Right renal pelvis (tissue), 4 donors: ENCODE data around the gene C7. TPM values are rescaled to one million over a fixed set of nuclear protein-coding genes. Genes with fewer than 3 reads are reported as not detected.
A peak's percentile ranks its signal among the peaks of the same experiment; 100 is the strongest.
"Not testable (repeated sequence)": the region's sequence is repeated elsewhere in the genome, so short reads cannot be mapped to it uniquely, and the experiment has no call there.

ENCODE experiments used
- DNase-seq, 4 donors: peaks; one replicate each; pipeline ENCODE4 v3.0.0-alpha.2; 2013; ENCODE audit warnings: low read depth in 4 of 4, low spot score in 3 of 4, missing footprints in 1 of 4
- polyA plus RNA-seq, 4 donors: library from polyadenylated mRNA; unstranded; fragments of 120-200 nt; gene quantifications; one replicate each; pipeline ENCODE4 v1.2.1, GENCODE V29; 2013; ENCODE audit not compliant: insufficient read length in 4 of 4

The C7 gene
- polyA plus RNA-seq, result 100 to 1,000 TPM; 130 to 218 (median 195) TPM

DNA sequence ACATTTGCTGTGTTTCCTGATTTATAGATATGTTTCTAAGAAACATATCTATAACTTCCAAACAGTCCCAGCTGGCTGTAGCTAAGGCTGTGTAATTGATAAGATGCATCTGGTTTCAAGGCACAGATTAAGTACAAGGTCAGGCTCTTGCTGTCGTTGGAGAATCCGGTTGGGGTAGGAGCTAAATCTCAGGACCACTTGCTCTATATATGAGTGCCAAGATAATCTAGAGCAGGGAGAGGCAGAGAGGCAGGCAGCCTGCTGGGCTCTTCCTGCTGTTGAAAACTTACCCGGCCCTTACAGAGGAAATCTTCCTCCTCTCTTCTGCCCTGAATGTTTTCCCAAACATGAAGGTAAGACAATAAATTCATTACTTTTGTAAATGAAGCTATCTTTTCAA, at the start of gene C7:
Gene C7 (plus strand): TSS at position 234 of the 400 bp plus-strand sequence. CDS start 114 bp downstream, at position 348.
- peak; percentile 37 to 51 (median 41) for DNase-seq

DNA sequence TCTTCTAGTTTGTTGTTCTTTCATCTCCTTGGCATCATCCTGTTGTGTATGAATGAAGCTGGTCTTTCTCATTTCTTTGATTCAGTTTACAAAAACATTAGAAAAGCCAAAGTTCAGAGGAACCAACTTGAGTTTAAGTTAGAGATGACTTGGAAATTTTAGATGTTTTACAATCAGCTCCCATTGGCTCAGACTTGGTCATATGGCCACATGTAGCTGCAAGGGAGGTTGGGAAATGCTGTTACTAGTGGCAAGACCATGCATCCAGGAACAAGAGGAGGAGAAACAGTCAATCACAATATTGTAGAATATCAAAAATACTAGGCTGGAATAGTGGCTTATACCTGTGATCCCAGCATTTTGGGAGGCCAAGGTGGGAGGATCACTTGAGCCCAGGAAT, 48.6 kb upstream of the C7 start:
- DNase-seq, result no peak

DNA sequence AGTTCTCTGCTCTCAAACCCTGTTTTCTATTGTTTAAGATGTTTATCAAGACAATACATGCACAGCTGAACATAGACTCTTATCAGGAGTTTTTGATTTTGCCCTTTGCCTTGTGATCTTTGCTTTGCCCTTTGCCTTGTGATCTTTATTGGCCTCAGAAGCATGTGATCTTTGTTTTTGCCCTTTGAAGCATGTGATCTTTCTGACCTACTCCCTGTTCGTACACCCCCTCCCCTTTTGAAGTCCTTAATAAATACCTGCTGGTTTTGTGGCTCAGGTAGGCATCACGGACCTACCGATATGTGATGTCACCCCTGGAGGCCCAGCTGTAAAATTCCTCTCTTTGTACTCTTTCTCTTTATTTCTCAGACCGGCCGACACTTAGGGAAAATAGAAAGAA, 44.3 kb upstream of the C7 start:
- not testable (repeated sequence) for DNase-seq

DNA sequence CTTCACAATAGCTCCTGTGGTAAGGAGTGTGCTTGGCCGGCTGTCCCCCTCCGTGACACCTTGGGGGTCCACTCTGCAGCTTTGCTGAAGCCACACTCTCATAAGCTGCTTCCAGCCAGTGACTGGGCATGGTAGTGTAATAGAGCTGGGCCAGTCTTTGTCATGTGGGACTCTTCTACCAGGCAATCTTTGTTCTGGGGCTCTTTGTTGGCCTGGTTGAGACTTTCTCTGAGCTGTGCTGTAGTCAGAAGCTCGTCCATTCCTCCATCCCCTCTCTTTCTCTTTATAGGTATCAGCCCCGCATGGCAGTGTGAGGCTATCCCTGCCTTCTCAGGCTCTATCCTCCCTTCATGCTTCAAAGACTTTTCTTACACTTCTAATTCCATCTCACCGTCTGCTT, 42.5 kb upstream of the C7 start:
- no peak for DNase-seq

DNA sequence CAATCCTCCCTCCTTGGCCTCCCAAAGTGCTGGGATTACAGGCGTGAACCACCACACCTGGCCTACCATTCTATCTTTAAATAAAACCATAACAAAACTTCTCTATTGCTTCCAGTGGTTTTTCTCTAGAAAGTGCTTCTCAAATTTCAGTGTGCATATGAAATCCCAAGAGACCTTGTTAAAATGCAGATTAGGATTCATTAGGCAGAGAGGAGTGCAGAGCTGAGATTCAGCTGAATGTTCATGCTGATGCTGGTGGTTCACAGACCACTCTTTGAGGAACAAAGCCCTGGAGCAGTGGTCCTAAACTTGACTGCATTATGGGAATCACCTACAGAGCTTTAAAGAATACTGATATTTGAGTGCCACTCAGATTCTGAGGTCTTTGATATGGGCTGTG, 39.9 kb upstream of the C7 start:
- no peak for DNase-seq

DNA sequence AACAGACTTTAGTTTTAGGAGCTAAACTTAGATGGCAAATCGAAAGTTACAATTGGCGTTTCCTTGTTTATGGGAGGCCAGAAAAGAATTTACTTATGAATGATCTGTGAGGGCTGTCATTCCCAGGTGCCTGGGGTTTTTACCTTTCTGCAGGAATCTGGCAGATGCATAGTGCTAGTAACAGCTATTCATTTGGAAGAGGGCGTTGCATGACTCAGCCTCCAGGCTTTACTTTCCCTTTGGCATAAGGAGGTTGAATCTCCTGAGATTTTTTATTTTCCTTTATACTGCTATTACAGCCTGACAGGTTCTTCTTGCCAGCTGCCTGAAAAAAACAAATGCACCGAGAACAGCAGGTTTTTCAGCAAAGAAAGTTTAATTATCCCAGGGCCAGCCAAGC, 38.1 kb upstream of the C7 start:
- DNase-seq, result no peak

DNA sequence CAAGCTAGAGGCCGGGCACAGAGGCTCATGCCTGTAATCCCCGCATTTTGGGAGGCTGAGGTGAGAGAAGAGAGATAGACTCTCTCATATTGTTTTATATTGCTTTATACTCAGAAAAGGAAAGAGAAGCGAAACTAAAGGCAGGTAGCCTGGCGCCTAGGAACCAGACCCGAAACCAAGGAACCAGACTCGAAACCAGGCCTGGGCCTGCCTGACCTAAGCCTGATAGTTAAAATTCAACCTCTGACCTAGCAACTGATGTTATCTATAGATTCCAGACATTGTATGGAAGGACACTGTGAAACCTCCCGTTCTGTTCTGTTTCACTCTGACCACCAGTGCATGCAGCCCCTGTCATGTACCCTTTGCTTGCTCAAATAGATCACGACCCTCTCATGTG, 37.0 kb upstream of the C7 start:
- DNase-seq, result not testable (repeated sequence)

DNA sequence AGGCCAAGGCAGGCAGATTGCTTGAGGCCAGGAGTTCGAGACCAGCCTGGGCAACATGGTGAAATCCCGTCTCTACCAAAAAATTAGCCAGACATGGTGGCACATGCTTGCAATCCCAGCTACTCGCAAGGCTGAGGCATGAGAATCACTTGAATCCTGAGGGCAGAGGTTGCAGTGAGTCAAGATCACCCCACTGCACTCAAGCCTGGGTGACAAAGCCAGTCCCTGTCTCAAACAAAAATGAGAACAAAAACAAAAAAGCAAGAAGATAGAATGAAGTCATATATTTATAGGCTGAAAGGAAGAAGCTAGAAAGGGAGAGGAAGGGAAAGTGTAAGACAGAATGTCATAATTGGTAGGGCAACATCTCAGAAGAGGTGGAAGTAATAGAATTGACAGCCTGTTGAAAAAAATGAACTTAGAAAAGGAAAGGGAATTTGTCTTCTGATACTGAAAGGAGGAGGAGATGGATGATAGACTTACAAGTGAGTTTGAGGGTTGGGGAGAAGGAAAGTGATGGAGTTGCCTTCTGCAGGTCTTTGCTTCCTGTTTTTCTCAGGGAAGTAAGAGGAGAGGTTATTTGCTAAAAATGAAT, 35.9 kb upstream of the C7 start:
- no peak for DNase-seq

DNA sequence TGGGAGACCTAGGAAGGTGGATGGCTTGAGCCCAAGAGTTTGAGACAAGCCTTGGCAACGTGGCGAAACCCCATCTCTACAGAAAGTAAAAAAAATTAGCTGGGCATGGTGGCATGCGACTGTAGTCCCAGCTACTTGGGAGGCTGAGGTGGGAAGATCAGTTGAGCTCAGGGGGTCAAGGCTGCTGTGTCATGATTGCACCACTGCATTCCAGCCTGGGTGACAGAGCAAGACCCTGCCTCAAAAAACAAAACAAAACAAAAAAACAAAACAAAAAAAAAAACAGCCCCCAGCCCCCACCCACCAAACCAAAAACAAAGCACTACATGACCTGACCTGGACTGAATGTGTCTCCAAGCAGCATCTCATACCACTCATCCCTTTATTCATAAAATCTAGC, 33.3 kb upstream of the C7 start:
- DNase-seq, result no peak

DNA sequence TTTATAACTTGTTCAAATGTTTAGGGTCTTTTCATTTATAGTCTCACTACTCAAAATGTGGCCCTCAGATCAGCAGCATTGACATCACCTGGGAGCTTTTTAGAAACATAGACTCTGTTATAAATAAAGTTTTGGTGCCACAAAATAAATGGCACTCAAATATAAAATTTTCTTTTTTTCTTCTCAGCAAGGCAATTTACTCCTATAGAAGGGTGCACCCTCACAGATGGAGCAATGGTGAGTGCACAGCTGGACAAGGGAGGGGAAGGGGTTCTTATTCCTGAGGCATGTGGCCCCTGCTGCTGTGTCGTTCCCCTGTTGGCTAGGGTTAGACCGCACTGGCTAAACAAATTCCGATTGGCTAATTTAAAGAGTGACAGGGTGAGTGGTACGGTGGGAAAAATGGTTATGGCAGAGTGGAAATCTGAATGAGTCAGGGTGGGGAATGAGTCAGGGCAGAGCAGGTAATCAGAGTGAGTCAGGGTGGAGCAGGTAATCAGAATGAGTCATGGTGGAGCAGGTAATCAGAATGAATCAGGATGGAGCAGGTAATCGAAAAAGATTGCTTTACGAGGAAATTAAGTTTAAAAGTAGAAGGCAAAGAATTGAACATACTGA, 31.8 kb upstream of the C7 start:
- no peak for DNase-seq

DNA sequence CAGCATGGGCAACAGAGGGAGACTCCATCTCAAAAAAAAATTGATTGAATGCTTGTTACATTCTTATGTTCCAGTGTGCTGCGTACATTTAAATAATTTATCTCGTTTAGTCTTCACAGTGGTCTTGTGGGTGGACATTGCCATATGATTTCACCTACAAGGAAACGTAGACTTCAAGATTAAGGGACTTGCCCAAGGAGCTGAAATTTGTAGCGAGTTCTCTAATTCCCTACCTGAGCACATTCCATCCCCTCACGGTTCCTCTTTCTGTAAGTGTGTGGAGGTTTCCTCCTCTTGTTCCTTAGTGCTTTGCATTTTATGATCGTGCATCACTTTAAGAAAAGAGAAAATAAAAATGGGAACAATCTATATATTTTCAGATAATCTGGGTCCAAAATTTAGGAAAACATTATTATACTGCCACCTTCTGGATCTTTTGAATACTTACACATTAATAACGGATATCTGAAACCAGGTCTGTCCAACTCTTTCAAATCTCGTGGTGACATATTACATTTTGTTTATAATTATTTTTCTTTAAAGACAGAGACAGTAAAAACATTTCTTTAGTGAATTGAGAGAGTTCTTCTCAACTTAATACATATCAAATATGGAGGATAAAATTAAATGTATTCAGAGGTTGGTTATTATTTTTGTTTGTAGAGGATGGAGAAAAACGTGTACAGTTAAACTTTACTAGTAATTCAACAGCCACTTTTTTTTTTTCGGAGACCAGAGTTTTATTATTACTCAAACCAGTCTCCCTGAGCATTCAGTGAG, 29.9 kb upstream of the C7 start:
- DNase-seq, result peak in 2 of 4 donors; percentile 1 to 3

DNA sequence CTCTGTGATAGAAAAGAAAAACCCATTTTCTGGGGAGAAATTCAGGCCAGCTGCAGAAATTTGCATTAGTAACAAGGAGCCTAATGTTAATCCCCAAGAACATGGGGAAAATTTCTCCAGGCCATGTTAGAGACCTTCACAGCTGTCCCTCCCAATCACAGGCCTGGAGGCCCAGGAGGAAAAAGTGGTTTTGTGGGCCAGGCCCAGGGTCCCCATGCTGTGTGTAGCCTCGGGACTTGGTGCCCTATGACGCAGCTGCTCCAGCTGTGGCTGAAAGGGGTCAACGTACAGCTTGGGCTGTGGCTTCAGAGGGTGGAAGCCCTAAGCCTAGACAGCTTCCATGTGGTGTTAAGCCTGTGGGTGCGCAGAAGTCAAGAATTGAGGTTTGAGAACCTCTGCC, 27.0 kb upstream of the C7 start:
- DNase-seq, result no peak

DNA sequence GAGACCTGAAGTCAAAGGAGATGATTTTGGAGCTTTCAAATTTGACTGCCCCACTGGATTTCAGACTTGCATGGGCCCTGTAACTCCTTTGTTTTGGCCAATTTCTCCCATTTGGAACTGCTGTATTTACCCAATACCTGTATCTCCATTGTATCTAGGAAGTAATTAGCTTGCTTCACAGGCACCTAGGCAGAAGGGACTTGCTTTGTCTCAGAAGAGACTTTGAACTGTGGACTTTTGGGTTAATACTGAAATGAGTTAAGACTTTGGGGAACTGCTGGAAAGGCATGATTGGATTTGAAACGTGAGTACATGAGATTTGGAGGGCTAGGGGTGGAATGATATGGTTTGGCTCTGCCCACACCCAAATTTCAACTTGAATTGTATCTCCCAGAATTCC, 26.2 kb upstream of the C7 start:
- not testable (repeated sequence) for DNase-seq

DNA sequence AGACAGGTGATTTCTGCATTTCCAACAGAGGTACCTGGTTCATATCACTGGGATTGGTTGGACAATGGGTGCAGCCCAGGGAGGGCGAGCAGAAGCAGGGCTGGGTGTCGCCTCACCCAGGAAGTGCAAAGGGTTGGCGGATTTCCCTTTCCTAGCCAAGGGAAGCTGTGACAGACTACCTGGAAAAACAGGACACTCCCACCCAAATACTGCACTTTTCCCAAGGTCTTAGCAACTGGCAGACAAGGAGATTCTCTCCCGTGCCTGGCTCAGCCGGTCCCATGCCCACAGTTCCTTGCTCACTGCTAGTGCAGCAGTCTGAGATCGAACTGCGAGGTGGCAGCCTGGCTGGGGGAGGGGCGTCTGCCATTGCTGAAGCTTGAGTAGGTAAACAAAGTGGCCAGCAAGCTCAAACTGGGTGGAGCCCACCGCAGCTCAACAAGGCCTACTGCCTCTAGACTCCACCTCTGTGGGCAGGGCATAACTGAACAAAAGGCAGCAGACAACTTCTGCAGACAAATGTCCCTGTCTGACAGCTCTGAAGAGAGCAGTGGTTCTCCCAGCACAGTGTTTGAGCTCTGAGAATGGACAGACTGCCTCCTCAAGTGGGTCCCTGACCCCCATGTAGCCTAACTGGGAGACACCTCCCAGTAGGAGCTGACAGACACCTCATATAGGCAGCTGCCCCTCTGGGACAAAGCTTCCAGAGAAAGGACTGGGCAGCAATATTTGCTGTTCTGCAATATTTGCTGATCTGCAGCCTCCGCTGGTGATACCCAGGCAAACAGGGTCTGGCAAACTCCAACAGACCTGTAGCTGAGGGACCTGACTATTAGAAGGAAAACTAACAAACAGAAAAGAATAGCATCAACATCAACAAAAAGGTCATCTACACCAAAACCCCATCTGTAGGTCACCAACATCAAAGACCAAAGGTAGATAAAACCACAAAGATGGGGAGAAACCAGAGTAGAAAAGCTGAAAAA, 13.6 kb upstream of the C7 start:
- DNase-seq, result not testable (repeated sequence)

DNA sequence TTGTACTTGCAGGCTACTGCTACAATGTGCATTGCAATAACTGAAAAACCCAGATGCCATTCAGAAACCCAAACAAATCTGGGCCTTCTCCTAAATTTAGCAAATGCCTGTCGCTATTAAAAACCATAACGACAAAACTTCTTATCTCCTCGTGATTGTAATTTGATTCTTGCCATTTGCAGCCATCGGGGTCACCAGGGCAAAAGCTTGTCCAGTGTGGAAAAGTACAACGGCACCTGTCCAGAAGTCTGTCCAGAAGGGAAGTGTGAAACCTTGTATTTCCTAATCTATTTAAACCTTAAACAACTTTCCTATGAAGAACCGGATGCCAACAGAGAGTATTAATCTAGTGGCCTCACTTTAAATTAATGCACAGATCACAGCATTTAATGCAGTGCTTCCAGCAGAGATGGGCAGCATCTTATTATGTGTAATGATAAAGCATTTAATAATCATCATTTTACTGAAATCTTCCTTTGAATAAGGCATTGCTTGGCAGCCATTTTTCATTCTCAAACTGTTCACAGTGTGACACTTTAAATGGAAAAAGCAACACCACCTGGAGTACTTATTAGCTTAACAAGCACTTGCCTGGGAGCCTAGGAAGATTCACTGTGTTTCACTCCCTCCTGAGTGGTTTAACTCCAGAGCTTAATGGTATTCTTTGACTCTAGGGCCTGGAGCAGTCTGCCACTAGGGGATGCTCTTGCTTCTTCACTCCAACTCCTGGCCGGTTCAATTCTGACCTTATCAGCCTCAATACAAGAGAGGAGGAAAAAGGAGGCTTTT, 4.9 kb upstream of the C7 start:
- peak; percentile 51 to 57 (median 52) for DNase-seq

DNA sequence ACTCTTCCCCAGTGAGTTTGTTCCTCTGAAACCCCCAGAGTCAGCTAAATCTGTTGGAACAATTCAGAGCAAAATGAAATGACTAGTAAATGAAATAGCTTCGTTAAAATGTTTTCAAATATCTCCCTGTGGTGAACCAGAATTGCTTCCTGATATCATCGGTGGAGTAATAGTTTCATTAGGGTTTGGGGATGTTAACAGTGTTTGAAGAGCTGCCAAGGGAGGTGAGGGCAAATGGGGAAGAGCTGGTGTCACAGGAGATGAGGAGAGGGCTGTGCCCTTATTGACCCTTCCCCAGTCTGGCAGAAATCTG, 4.3 kb upstream of the C7 start:
- DNase-seq, result no peak

DNA sequence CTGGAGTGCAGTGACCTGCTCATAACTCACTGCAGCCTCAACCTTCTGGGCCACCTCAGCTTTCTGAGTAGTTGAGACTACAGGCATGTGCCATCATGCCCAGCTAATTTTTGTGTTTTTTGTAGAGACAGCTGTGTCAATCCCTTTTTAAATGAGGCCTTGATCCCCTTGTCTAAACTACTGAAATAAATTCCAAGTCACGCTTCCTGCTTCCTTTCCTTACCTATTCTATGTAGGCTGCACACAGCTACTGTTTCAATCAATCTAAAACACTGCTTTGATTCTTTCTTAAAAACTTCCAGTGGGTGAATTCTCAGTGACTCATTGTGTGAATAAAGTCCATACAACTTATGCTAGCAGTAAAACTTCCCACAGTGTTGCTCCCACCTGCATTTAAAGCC, 2.9 kb upstream of the C7 start:
- no peak for DNase-seq

DNA sequence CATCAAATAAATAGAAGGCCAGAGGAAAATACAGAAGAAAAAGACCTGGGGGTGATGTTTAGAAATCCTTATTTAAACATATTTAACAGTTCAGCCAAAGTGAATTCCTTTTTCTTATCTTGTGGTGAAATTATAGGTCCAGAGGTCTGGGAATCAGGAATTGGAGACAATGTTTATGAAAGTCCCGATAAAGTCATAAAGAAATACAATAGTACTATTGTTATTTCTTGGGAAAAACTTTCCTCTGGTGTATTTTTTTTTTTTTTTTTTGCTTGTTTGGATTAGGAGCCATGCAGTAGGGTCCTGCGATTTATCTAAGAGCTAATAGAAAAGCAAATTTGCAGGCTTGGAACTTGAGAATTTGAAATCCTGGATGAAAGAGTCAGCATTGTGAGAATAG, 426 bp downstream of the C7 start:
- no peak for DNase-seq

DNA sequence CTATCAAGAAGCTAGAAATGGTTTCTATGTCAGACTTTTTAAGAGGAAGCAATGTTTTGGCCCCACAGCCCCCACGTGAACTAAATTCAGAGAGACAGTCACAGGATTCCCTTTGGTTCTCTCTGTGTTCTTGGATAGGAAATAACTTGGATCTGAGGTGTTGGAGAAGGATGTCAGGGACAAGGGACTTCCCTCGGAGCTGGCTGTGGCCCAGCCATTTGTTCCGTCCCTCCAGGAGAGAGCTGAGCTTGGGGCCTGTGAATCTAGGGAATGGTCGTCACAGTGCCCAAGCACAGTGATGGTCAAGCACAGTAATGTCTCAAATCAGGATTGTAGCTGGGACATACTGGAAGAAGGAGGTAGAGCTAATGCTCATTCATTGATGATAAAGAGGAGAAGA, 2.0 kb downstream of the C7 start:
- no peak for DNase-seq

DNA sequence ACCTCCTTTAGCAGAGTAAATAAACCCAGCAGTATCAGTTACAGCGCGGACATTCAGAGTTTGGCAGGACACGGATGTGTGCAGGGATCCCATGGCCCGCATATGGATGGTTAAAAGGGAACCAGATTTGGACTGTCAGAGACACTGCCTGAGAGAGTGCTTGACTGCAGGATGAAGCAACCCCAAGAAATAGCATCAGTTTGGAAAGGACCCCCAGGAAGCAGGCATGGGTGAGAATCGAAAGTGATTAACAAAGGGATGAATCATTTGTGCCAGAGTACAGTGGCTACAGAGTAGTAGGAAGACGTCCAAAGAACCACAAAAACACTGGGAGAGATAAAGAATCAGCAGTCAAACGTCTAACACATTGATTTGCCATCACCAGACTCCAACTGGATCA, 5.5 kb downstream of the C7 start:
- DNase-seq, result no peak
